ENCODE data around the gene FREY1. TPM values are rescaled to one million over a fixed set of nuclear protein-coding genes. Genes with fewer than 3 reads are reported as not detected.
A peak's percentile ranks its signal among the peaks of the same experiment; 100 is the strongest.
"Not testable (repeated sequence)": the region's sequence is repeated elsewhere in the genome, so short reads cannot be mapped to it uniquely, and the experiment has no call there.

Gene FREY1
- total RNA-seq, 1 donor from 2014 or later = 0.56 TPM

GRCh38 chr11:45913942-45914635 is 7.0 kb upstream of the FREY1 start:
- no peak for ATAC-seq

- ATAC-seq = no peak
These were observed 6.4 kb upstream of the FREY1 start for GRCh38 chr11:45913514-45913913.

- no peak for ATAC-seq
These were observed 3.6 kb upstream of the FREY1 start for GRCh38 chr11:45910623-45911022.

DNA sequence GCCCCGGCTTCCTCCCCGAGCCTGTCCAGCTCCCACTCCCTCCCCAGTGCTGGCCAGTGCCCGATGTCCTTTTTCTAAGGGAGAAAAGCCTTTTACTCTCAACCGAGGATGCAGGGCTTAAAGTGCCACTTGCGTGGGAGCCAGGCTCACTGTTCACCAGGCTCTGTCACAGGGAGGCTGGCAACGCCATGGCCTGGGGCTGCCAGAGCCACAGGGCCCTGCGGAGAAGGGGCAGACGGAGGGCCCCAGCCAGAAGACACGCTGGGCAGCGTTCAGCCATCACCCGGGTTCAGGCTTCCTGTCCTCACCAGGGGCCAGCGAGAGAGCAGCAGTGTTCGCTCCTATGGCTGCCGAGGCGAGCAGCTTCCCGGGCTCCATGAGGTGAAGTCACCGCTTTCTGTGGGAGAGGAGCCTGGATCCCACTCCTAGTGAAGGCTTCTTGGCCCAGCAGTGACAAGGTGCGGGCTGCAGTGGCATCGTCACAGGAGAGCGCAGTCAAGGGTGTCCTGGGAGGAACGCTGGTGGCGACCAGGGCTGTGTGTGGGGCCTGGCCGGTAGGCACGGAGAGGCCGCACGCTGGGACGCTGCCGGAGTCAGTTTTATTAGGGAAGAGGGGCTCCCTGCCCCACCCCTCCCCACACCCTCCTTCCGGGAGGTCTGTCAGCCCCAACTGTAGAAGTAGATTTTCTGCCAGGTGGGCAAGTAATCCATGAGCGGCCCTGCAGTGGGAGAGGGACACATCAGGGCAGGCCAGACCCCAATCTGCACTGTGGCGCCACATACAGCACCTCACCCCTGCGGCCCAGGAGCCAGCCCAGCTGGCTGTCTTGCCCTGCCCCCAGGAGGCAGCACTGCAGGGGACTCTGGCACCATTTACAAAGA is 2.8 kb upstream of the FREY1 start:
- no peak for ATAC-seq

DNA sequence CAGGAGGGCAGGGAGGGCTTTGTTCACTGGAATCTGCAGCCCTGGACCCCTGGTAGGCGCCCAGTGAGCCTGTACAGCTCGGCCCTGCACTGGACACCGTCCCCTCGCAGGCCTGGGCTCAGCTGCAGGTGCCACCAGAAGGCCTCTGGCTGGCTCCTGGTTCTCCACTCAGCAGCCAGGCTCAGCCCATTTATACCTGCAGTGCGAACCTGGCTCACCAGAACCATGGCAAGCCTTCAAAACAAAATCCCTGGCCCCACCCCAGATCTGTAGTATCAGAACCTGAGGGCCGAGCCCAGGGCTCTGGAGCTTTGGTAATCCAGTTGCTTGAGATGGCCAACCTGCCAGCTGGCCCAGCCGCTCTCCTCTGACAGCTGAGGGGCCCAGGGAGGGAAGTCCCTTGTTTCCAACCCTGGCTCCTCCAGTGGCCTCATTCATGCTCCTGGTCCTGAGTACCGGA is 870 bp upstream of the FREY1 start:
- ATAC-seq = peak; percentile 1

DNA sequence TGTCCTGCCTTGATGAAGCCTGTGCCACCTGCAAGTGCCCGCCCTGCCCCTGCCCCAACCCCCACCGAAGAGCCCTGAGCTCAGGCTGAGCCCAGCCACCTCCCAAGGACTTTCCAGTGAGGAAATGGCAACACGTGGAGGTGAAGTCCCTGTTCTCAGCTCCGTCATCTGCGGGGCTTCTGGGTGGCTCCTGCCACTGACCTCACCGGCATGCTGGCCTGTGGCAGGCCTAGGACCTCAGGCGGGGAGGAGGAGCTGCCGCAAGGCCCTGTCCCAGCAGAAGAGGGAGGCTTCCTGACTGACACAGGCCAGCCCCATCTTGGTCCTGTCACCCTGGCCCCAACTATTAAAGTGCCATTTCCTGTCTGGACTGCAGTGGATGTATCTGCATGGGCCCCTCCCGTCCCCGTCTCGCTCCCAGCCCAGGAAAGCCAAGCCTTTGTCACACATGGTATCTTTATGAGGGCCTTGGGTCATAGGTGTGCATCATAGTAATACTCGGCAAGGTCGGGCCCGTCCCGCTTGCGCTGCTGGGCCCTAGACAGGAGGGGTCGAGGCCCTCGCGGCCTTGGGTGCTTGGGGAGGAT is 882 bp downstream of the FREY1 start:
- ATAC-seq = no peak

DNA sequence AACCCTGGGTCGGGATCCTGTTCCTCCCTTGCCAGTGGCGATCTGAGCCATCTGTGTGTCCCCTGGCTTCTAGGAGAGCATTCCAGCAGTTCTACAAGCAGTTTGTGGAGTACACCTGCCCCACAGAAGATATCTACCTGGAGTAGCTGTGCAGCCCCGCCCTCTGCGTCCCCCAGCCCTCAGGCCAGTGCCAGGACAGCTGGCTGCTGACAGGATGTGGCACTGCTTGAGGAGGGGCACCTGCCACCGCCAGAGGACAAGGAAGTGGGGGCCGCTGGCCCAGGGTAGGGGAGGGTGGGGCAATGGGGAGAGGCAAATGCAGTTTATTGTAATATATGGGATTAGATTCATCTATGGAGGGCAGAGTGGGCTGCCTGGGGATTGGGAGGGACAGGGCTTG is 1.5 kb downstream of the FREY1 start:
- ATAC-seq = not testable (repeated sequence)

- no peak for ATAC-seq
These were observed 2.0 kb downstream of the FREY1 start for GRCh38 chr11:45905095-45905494.

DNA sequence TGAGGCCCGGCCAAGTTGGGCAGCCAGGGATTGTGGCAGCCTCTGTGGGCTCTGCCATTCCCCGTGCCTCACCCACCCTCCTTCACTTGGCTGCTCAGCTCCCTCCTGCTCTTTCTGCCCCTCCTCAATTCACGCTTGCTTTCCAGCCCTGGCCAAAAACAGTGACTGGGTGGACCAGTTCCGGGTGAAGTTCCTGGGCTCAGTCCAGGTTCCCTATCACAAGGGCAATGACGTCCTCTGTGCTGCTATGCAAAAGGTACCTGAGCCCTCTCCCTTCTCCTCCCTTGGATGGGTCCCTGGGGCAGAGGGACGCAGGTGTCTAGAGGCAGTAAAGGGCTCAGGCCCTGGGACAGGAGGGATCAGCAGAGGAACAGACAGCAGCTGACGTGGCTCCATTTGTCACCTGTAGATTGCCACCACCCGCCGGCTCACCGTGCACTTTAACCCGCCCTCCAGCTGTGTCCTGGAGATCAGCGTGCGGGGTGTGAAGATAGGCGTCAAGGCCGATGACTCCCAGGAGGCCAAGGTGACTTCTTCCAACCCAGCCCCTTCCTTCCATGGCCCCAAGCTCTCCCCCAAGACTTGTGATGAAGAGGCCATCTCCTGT is 2.7 kb downstream of the FREY1 start:
- no peak for ATAC-seq

DNA sequence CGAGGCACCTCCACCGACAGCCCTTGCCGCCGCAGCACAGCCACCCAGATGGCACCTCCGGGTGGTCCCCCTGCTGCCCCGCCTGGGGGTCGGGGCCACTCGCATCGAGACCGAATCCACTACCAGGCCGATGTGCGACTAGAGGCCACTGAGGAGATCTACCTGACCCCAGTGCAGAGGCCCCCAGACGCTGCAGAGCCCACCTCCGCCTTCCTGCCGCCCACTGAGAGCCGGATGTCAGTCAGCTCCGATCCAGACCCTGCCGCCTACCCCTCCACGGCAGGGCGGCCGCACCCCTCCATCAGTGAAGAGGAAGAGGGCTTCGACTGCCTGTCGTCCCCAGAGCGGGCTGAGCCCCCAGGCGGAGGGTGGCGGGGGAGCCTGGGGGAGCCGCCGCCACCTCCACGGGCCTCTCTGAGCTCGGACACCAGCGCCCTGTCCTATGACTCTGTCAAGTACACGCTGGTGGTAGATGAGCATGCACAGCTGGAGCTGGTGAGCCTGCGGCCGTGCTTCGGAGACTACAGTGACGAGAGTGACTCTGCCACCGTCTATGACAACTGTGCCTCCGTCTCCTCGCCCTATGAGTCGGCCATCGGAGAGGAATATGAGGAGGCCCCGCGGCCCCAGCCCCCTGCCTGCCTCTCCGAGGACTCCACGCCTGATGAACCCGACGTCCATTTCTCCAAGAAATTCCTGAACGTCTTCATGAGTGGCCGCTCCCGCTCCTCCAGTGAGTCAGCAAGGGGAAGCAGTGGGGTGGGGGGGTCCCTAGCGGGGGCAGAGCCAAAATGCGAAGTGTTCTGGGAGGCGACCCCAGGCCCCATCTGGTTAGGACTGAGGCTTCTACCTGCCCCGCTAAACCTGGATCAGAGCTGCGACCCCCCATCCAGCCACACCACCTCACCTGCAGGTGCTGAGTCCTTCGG is 4.4 kb downstream of the FREY1 start:
- ATAC-seq = no peak

GRCh38 chr11:45901626-45902025 is 5.4 kb downstream of the FREY1 start:
- ATAC-seq = no peak

DNA sequence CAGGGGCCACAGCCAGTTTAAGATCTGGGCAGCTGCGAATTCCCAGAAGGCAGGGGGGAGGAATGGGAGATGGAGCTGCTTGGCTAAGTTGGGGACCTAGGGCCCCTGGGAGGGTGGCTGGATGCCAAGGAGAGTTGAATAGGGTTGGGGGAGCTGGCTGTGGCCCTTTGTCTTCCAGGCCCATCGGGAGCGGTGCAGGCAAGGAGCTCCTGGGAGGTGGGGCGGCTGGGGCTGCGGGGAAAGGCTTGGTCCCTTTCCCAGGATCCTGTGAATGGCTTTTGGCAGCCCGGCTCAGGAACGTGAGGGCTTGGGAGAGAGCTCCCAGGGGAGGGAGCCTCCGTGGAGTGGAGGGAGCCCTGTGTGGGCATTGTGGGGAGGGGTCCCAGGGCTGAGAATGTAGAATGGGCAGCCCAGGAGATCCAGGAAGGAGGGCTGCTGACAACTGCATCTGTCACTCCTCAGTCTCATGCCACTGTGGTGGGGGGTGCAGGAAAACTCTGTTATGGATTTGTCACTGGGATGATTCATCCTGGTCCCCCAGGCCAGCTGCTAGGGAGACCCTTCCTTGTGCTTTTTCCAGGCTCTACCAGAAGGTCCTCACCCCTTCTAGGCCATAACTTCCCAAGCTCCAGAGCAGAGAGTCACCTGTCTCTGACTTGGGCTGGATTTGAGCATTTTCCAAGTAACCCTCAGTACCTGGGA is 6.0 kb downstream of the FREY1 start:
- no peak for ATAC-seq

- not testable (repeated sequence) for ATAC-seq
These were observed 6.8 kb downstream of the FREY1 start for GRCh38 chr11:45900175-45900800.

DNA sequence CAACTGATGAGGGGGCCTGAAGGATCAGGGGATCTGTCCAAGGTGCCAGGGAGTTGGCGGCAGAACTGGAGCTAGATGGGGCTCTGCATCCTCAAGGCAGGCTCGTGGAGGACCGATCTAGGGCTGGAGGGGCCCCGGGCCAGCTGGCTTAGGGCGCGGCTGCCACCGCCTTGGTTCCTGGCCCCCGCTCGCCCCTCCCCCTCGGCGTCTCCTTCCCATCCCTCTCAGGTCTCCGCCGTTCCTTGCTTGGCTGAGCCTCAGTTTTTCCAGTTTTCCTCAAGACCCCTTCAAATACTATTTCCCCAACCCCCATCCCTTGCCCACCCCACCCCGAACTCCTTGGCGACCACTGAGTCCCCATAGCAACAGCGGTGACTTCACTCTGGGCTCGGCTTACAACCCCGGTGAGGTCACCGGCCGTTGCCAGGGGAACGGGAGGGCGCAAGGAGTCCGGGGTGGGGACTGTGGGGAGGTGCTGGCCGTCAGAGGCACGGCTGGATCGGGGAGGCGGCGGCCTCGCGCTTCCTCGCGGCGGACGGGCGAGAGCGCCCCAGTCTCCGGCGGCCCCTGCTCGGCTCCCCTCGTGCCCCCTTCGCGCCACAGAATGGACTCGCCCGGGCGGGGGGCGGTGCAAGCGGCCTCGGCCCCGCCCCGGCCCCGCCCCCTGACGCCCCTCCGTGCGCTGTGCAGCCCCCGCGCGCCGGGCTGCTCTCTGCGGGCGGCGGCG is 7.5 kb downstream of the FREY1 start:
- peak; percentile 63 for ATAC-seq

- no peak for ATAC-seq
These were observed 8.0 kb downstream of the FREY1 start for GRCh38 chr11:45899086-45899447.

GRCh38 chr11:45897556-45897955 is 9.5 kb downstream of the FREY1 start:
- no peak for ATAC-seq

- no peak for ATAC-seq
These were observed 10.6 kb downstream of the FREY1 start for GRCh38 chr11:45896422-45896984.

- ATAC-seq = no peak
These were observed 11.4 kb downstream of the FREY1 start for GRCh38 chr11:45895553-45896259.
